ENCODE data around the gene ZNF334.

DNA sequence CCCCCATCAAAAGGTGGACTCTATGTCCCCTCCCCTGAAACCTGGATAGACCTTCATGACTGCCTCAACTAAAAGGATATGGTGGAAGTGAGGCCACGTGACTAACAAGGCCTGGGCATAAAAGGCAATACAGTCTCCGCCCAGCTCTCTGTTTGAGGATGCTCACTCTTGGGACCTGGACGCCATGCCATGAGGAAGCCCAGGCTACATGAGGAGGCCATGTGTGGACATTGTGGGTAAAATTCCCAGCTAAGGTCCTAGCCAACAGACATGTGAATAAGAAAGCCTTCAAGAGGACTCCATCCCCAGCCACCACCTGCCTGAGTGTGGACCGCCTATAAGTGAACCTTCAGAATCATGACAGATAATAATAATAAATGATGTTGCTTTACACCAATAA is 7.2 kb upstream of the ZNF334 start:
- no peak for TF ChIP-seq EP300 (IDR thresholded peaks at IDR 0.05)
- no peak for TF ChIP-seq PHF8 (IDR thresholded peaks at IDR 0.05; ENCODE audit: borderline replicate concordance, low read depth)
- no peak for TF ChIP-seq CEBPB (IDR thresholded peaks at IDR 0.05)
